Ramos (cell line): Measurements from ENCODE around the gene DDX25.

Source experiments
- in situ Hi-C: fragments of 300-500 bp; cut with MboI; formaldehyde crosslinking; loops from one replicate; pipeline ENCODE4 v1.14.3; 2022; ENCODE audit warnings: low sequenced_read_pairs; ENCODE audit not compliant: unreplicated experiment

The DDX25 gene

GRCh38 chr11:125931668-125932067 is 27.4 kb downstream of the DDX25 start:
- in situ Hi-C loops: no loop called here

GRCh38 chr11:125932301-125932700 is 28.0 kb downstream of the DDX25 start:
- in situ Hi-C loops: no loop called here

GRCh38 chr11:125933030-125933813 is 28.9 kb downstream of the DDX25 start:
- in situ Hi-C loops: no loop called here

- in situ Hi-C loops: no loop called here
These were observed 30.2 kb downstream of the DDX25 start for GRCh38 chr11:125934473-125934872.

GRCh38 chr11:125935056-125935455 is 30.7 kb downstream of the DDX25 start:
- in situ Hi-C loops: no loop called here

GRCh38 chr11:125935618-125936199 is 31.4 kb downstream of the DDX25 start:
- in situ Hi-C loops: no loop called here

GRCh38 chr11:125938418-125938817 is 34.1 kb downstream of the DDX25 start:
- in situ Hi-C loops: no loop called here

GRCh38 chr11:125939081-125939521 is 34.8 kb downstream of the DDX25 start:
- in situ Hi-C loops: no loop called here

GRCh38 chr11:125940145-125940544 is 35.8 kb downstream of the DDX25 start:
- in situ Hi-C loops: no loop called here

- in situ Hi-C loops: no loop called here
These were observed 36.9 kb downstream of the DDX25 start for GRCh38 chr11:125941267-125941618.

- in situ Hi-C loops: no loop called here
These were observed 37.6 kb downstream of the DDX25 start for GRCh38 chr11:125941619-125942611.

GRCh38 chr11:125942771-125943428 is 38.6 kb downstream of the DDX25 start:
- in situ Hi-C loops: no loop called here

GRCh38 chr11:125943661-125944349 is 39.5 kb downstream of the DDX25 start:
- in situ Hi-C loops: no loop called here

- in situ Hi-C loops: no loop called here
These were observed 40.2 kb downstream of the DDX25 start for GRCh38 chr11:125944350-125945010.

- in situ Hi-C loops: no loop called here
These were observed 40.9 kb downstream of the DDX25 start for GRCh38 chr11:125945011-125945796.

- in situ Hi-C loops: no loop called here
These were observed 41.7 kb downstream of the DDX25 start, which contains the start of gene VSIG10L2 for GRCh38 chr11:125945797-125946520. Gene VSIG10L2, plus strand, starts transcription at chr11:125946044. Its CDS starts 12 bp downstream, at chr11:125946056.

GRCh38 chr11:125946712-125947418 is 42.6 kb downstream of the DDX25 start:
- in situ Hi-C loops: no loop called here
